ENCODE results near the gene FAM120B. TPM values are rescaled to one million over a fixed set of nuclear protein-coding genes. Genes with fewer than 3 reads are reported as not detected.

Gene FAM120B
- total RNA-seq, 1 experiment from 2014 or later = 16.7 TPM

DNA sequence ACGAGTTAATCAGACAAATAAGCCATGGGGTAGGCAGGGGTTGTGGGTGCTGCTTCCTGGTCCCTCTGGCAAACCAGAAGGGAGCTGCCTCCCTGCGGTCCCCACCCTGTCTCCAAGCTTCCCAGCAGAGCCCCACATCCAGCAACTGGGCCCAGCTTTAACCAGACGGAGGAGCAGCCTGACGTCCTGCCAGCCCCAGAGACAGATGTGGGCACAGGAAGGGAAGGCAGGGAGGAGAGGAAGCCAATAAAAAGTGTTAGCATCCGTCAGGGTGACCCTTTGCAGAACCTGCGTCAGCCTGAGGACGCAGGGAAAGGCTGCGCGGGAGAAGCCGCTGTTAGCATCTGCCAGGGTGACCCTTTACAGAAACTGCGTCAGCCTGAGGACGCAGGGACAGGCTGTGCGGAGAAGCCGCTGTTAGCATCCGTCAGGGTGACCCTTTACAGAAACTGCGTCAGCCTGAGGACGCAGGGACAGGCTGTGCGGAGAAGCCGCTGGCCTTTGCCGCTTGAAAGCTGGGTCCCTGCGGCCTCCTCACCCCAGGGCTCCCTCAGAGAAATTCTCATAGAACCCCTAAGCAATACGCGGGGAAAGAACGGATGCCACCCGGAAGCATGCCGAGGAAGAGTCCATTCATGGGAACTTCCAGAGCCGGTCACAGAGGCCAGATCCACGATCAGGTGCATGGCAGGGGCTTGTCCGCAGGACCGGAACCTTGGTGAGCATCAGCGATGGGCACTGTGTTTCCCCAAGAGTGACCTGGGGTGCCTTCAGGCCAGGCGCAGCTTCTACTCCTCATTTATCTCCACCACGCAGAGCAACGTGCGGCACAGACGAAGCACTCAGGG, 31.6 kb upstream of the FAM120B start:
- Histone ChIP-seq H3K23ac (ENCODE audit: insufficient read length, low read depth, low read length) (no peak overlapping the region), H4K20me1 (ENCODE audit: control insufficient read depth, insufficient read depth, insufficient read length) (no peaks in the 10 kb centered on the region), H2BK120ac (ENCODE audit: low read depth, low read length, poor library complexity, severe bottlenecking) (no peak overlapping the region), H3K9me3 (ENCODE audit: control insufficient read depth, low read depth, low read length) (no peaks in the 10 kb centered on the region), H3K4me2 (ENCODE audit: insufficient read depth, insufficient read length, low read length) (no peak overlapping the region), H3T11ph (ENCODE audit: low read length) (no peak overlapping the region), H3K4ac (ENCODE audit: low read depth, low read length) (no peak overlapping the region), H4K5ac (ENCODE audit: insufficient read length, low read depth, low read length) (no peak overlapping the region), H3K9ac (ENCODE audit: extremely low read depth, insufficient read length, low read length) (no peak overlapping the region), H3K79me2 (ENCODE audit: insufficient read depth, low read length) (no peaks in the 10 kb centered on the region), H4K8ac (replicated peaks; ENCODE audit: insufficient read length, low read depth, low read length) (no peak overlapping the region), H2BK15ac (ENCODE audit: low read depth, low read length) (no peak overlapping the region), H2BK5ac (ENCODE audit: insufficient read length, low read length) (no peak overlapping the region), H2AK5ac (ENCODE audit: insufficient read length, low read length) (no peak overlapping the region), H3K27me3 (ENCODE audit: insufficient read depth, low read length) (no peaks in the 10 kb centered on the region), H3K79me1 (ENCODE audit: insufficient read depth, low read depth, low read length, poor library complexity, severe bottlenecking) (no peaks in the 10 kb centered on the region), H2BK20ac (ENCODE audit: low read depth, low read length, poor library complexity, severe bottlenecking) (no peak overlapping the region), H3K14ac (ENCODE audit: insufficient read depth, low read length) (no peak overlapping the region; the same call in 1 of the 2 replicates), H3K56ac (ENCODE audit: insufficient read length, low read depth, low read length) (no peak overlapping the region), H2BK12ac (ENCODE audit: insufficient read length, low read depth, low read length) (no peak overlapping the region), H3K18ac (ENCODE audit: insufficient read length, low read depth, low read length) (no peak overlapping the region), H3K23me2 (ENCODE audit: insufficient read length, low read depth, low read length, poor library complexity, severe bottlenecking) (no peaks in the 10 kb centered on the region), H4K91ac (ENCODE audit: insufficient read length, low read depth, low read length) (no peak overlapping the region), H3K4me1 (ENCODE audit: insufficient read depth, low read length) (peaks cover 3% of the 10 kb centered on the region; the same call in 1 of the 2 replicates), H2AFZ (ENCODE audit: low read length) (no peak overlapping the region), H3K27ac (ENCODE audit: insufficient read length, low read depth, low read length) (no peak overlapping the region)
- no peaks in the 10 kb centered on the region for H3K9me3 Mint-ChIP-seq
- peaks cover 7 to 14% of the 10 kb centered on the region in 2 experiments; a peak in 3 of 4 replicates for H3K4me1 Mint-ChIP-seq
- H3K4me3 Mint-ChIP-seq = no peak overlapping the region
- peaks cover 24% of the 10 kb centered on the region for H3K27me3 Mint-ChIP-seq (ENCODE audit: low read depth)
- no peaks in the 10 kb centered on the region for H3K36me3 Mint-ChIP-seq (ENCODE audit: insufficient read depth in 1 of 3, low read depth in 3 of 3)
- DNase-seq = no peak
- no CpG with 5 or more reads among the region's 36 CpGs for WGBS (ENCODE audit: extremely low coverage, insufficient read length, low lambda C conversion rate)
- H3K27ac Mint-ChIP-seq = peak overlapping the region in 1 of 3 experiments; percentile 76; a peak in 1 of 7 replicates
- TF ChIP-seq, protein P1, sequence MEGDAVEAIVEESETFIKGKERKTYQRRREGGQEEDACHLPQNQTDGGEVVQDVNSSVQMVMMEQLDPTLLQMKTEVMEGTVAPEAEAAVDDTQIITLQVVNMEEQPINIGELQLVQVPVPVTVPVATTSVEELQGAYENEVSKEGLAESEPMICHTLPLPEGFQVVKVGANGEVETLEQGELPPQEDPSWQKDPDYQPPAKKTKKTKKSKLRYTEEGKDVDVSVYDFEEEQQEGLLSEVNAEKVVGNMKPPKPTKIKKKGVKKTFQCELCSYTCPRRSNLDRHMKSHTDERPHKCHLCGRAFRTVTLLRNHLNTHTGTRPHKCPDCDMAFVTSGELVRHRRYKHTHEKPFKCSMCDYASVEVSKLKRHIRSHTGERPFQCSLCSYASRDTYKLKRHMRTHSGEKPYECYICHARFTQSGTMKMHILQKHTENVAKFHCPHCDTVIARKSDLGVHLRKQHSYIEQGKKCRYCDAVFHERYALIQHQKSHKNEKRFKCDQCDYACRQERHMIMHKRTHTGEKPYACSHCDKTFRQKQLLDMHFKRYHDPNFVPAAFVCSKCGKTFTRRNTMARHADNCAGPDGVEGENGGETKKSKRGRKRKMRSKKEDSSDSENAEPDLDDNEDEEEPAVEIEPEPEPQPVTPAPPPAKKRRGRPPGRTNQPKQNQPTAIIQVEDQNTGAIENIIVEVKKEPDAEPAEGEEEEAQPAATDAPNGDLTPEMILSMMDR (conservative IDR thresholded peaks at IDR 0.05) = no peak

Measured in H9 (cell line).